NOMO-1 treated with DMSO at 0.1 percent for 48 hours (cell line): ENCODE measurements around the gene PDXK.
"Not testable (repeated sequence)": the region's sequence is repeated elsewhere in the genome, so short reads cannot be mapped to it uniquely, and the experiment has no call there.

Experiments used
- DNase-seq: peaks from one replicate; lab custom pipeline; 2025; ENCODE audit not compliant: unreplicated experiment; lab: John Stamatoyannopoulos, UW

Gene PDXK

GRCh38 chr21:43718872-43719747 lies at the start of gene PDXK:
TSS of gene PDXK (plus strand) at chr21:43719129. CDS start at chr21:43719295, 166 bp downstream.
- DNase-seq = peak; percentile 79

GRCh38 chr21:43669828-43670605 lies 48.9 kb upstream of the PDXK start:
- DNase-seq = no peak

- no peak for DNase-seq
These were observed 43.1 kb upstream of the PDXK start for GRCh38 chr21:43675871-43676270.

- no peak for DNase-seq
These were observed 42.5 kb upstream of the PDXK start for GRCh38 chr21:43676391-43676790.

- DNase-seq = no peak
These were observed 39.0 kb upstream of the PDXK start for GRCh38 chr21:43679951-43680350.

GRCh38 chr21:43680421-43680820 lies 38.5 kb upstream of the PDXK start:
- not testable (repeated sequence) for DNase-seq

GRCh38 chr21:43681650-43682049 lies 37.3 kb upstream of the PDXK start:
- no peak for DNase-seq

GRCh38 chr21:43684424-43684823 lies 34.5 kb upstream of the PDXK start:
- no peak for DNase-seq

GRCh38 chr21:43686811-43687565 lies 31.9 kb upstream of the PDXK start:
- DNase-seq = no peak

- DNase-seq = no peak
These were observed 31.1 kb upstream of the PDXK start for GRCh38 chr21:43687566-43688399.

GRCh38 chr21:43688906-43689305 lies 30.0 kb upstream of the PDXK start:
- DNase-seq = no peak

- DNase-seq = no peak
These were observed 29.2 kb upstream of the PDXK start for GRCh38 chr21:43689556-43690337.

GRCh38 chr21:43690346-43690745 lies 28.6 kb upstream of the PDXK start:
- no peak for DNase-seq

- DNase-seq = no peak
These were observed 27.7 kb upstream of the PDXK start for GRCh38 chr21:43691086-43691795.

GRCh38 chr21:43691801-43692200 lies 27.1 kb upstream of the PDXK start:
- DNase-seq = no peak

GRCh38 chr21:43692949-43693348 lies 26.0 kb upstream of the PDXK start:
- no peak for DNase-seq

- no peak for DNase-seq
These were observed 24.9 kb upstream of the PDXK start for GRCh38 chr21:43693981-43694380.

GRCh38 chr21:43694437-43695079 lies 24.4 kb upstream of the PDXK start:
- no peak for DNase-seq

GRCh38 chr21:43696214-43696613 lies 22.7 kb upstream of the PDXK start:
- no peak for DNase-seq
